ENCODE results near the gene TIA1. TPM values are rescaled to one million over a fixed set of nuclear protein-coding genes. Genes with fewer than 3 reads are reported as not detected.
"Not testable (repeated sequence)": the region's sequence is repeated elsewhere in the genome, so short reads cannot be mapped to it uniquely, and the experiment has no call there.

TIA1 gene
- polyA plus RNA-seq (2013) = 169 TPM

- H3K4me3 ChIP-seq (ENCODE audit: control insufficient read depth in 1 of 7, extremely low read depth in 1 of 7, insufficient read depth in 4 of 7, low read depth in 2 of 7, low read length in 6 of 7) = peak within 1 kb of the TSS; percentile 82 to 99 (median 97)
- no peaks in the 10 kb centered on the region for H3K27me3 ChIP-seq (replicated peaks in 2 of 5; ENCODE audit: control insufficient read depth in 4 of 5, insufficient read depth in 5 of 5, low read length in 4 of 5)
- WGBS (ENCODE audit: insufficient coverage) = 0% methylated on average over 42 of the region's 47 CpGs
- no peaks in the 10 kb centered on the region for H3K9me3 ChIP-seq (ENCODE audit: control extremely low read depth in 1 of 5, control insufficient read depth in 4 of 5, insufficient read depth in 2 of 5, low read depth in 1 of 5, low read length in 4 of 5)
- peak; percentile 98 to 99 (median 99) for DNase-seq
- CTCF ChIA-PET = no interaction called here
- no peaks in the 10 kb centered on the region for H3K36me3 ChIP-seq (ENCODE audit: control insufficient read depth in 4 of 4, insufficient read depth in 4 of 4, low read length in 3 of 4)
- H3K27ac ChIP-seq (ENCODE audit: insufficient read depth in 1 of 2, low read depth in 1 of 2, low read length in 2 of 2, poor library complexity in 1 of 2, severe bottlenecking in 2 of 2) = peak within 1 kb of the TSS; percentile 94 to 98
- POLR2A ChIA-PET = interaction anchor here (0.7 to 1.4 kb wide), 2 partner anchors 45 to 527 kb away, joined by 3 read pairs; partner anchors contain the start of gene SNRPG
- H3K4me1 ChIP-seq (ENCODE audit: control extremely low read depth in 1 of 4, control insufficient read depth in 4 of 4, insufficient read depth in 4 of 4, low read length in 3 of 4) = peaks cover 8 to 25% (median 21%) of the 10 kb centered on the region in 4 experiments
Measured at GRCh38 chr2:70248181-70248847, at the start of gene TIA1. Gene TIA1, minus strand, starts transcription at chr2:70248628. Its CDS starts 198 bp downstream, at chr2:70248430.

DNA sequence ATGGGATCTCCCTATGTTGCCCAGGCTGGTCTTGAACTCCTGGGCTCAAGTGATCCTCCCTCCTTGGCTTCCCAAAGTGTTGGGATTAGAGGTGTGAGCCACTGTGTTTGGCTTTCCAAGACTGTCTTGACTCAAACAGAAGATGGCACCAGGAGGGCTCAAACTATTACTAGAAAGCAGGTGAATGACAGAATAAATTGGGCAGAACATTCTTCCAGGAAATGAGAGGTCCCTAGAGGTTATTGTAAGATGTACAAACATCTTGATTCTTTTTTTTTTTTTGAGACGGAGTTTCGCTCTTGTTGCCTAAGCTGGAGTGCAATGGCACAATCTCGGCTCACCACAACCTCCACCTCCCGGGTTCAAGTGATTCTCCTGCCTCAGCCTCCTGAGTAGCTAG lies 49.4 kb upstream of the TIA1 start:
- CTCF ChIA-PET = interaction anchor here (0.9 kb wide), 1 partner anchor 42 kb away, joined by 3 read pairs; no protein-coding TSS in a partner anchor
- WGBS (ENCODE audit: insufficient coverage) = no CpG with 5 or more reads among the region's 4 CpGs
- H3K9me3 ChIP-seq (ENCODE audit: control extremely low read depth in 1 of 5, control insufficient read depth in 4 of 5, insufficient read depth in 2 of 5, low read depth in 1 of 5, low read length in 4 of 5); H3K27ac ChIP-seq (ENCODE audit: insufficient read depth in 1 of 2, low read depth in 1 of 2, low read length in 2 of 2, poor library complexity in 1 of 2, severe bottlenecking in 2 of 2); H3K27me3 ChIP-seq (replicated peaks in 2 of 5; ENCODE audit: control insufficient read depth in 4 of 5, insufficient read depth in 5 of 5, low read length in 4 of 5); POLR2A ChIA-PET; DNase-seq; H3K4me3 ChIP-seq (ENCODE audit: control insufficient read depth in 1 of 7, extremely low read depth in 1 of 7, insufficient read depth in 4 of 7, low read depth in 2 of 7, low read length in 6 of 7): not testable (repeated sequence)
- peaks cover 4 to 38% (median 21%) of the 10 kb centered on the region in 4 experiments for H3K36me3 ChIP-seq (ENCODE audit: control insufficient read depth in 4 of 4, insufficient read depth in 4 of 4, low read length in 3 of 4)
- peaks cover 2 to 20% (median 17%) of the 10 kb centered on the region in 4 experiments for H3K4me1 ChIP-seq (ENCODE audit: control extremely low read depth in 1 of 4, control insufficient read depth in 4 of 4, insufficient read depth in 4 of 4, low read length in 3 of 4)

DNA sequence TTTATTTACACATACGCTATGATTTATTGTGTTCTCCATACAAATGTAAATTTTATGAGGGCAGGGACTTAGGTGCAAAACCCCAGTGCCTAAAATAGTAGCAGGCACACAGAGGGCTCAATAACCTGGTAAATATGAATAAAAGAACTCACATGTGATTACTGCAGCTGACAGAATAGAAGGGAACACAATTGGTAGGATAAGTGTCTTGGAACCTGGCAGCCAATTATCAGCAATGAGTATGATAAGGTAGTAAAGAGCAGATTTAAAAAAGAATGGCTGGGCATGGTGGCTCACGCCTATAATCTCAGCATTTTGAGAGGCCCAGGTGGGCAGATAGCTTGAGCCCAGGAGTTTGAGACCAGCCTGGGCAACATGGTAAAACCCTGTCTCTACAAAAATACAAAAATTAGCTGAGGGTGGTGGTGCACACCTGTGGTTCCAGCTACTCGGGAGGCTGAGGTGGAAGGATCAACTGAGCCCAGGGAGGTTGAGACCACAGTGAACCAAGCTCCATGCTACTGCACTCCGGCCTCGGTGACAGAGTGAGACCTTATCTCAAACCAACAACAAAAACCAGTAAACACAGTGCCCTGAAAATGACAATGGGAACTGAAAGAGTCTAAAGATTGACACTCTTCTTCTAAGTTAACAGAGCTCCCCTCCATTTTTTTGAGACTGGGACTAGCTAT lies 35.2 kb upstream of the TIA1 start:
- Histone ChIP-seq H3K36me3 (ENCODE audit: control insufficient read depth in 4 of 4, insufficient read depth in 4 of 4, low read length in 3 of 4) (peaks cover 30 to 78% (median 54%) of the 10 kb centered on the region in 4 experiments), H3K27ac (ENCODE audit: insufficient read depth in 1 of 2, low read depth in 1 of 2, low read length in 2 of 2, poor library complexity in 1 of 2, severe bottlenecking in 2 of 2) (no peak overlapping the region), H3K4me1 (ENCODE audit: control extremely low read depth in 1 of 4, control insufficient read depth in 4 of 4, insufficient read depth in 4 of 4, low read length in 3 of 4) (no peaks in the 10 kb centered on the region), H3K4me3 (ENCODE audit: control insufficient read depth in 1 of 7, extremely low read depth in 1 of 7, insufficient read depth in 4 of 7, low read depth in 2 of 7, low read length in 6 of 7) (no peak overlapping the region), H3K27me3 (replicated peaks in 2 of 5; ENCODE audit: control insufficient read depth in 4 of 5, insufficient read depth in 5 of 5, low read length in 4 of 5) (no peaks in the 10 kb centered on the region), H3K9me3 (ENCODE audit: control extremely low read depth in 1 of 5, control insufficient read depth in 4 of 5, insufficient read depth in 2 of 5, low read depth in 1 of 5, low read length in 4 of 5) (no peaks in the 10 kb centered on the region)
- DNase-seq = no peak
- WGBS (ENCODE audit: insufficient coverage) = 100% methylated on average over 2 of the region's 5 CpGs
- POLR2A ChIA-PET = interaction anchor here (1.0 kb wide), 1 partner anchor 9 kb away, joined by 3 read pairs; no protein-coding TSS in a partner anchor
- CTCF ChIA-PET = interaction anchor here (0.7 to 1.6 kb wide), 5 partner anchors 10 to 370 kb away, joined by 3 to 7 read pairs (median 3); partner anchors contain the start of genes MXD1, PCYOX1 and SNRPG

DNA sequence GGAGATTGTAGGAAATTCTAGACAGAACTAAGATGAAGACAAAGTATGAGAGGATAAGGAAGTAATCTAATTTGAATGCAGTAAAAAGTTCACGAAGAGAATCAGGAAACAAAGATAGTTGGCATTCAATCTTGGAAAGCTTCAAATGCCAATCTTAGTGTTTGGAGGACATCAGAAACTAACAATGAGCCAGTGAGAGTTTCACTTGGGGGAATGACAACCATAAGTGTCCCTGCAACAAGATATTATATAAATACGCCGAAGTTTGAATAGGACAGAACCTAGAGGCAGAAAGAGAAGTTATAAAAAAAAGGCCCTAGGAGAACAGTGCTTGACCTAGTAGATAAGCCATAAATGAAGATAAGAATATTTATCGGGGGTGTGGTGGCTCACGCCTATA lies 34.0 kb upstream of the TIA1 start:
- ChIA-PET POLR2A (interaction anchor here (1.0 kb wide), 1 partner anchor 10 kb away, joined by 3 read pairs; no protein-coding TSS in a partner anchor), CTCF (interaction anchor here (0.7 to 1.5 kb wide), 4 partner anchors 12 to 368 kb away, joined by 3 read pairs; partner anchors contain the start of gene MXD1)
- Histone ChIP-seq H3K36me3 (ENCODE audit: control insufficient read depth in 4 of 4, insufficient read depth in 4 of 4, low read length in 3 of 4) (peaks cover 26 to 75% (median 48%) of the 10 kb centered on the region in 4 experiments), H3K27me3 (replicated peaks in 2 of 5; ENCODE audit: control insufficient read depth in 4 of 5, insufficient read depth in 5 of 5, low read length in 4 of 5) (no peaks in the 10 kb centered on the region), H3K9me3 (ENCODE audit: control extremely low read depth in 1 of 5, control insufficient read depth in 4 of 5, insufficient read depth in 2 of 5, low read depth in 1 of 5, low read length in 4 of 5) (no peaks in the 10 kb centered on the region), H3K4me1 (ENCODE audit: control extremely low read depth in 1 of 4, control insufficient read depth in 4 of 4, insufficient read depth in 4 of 4, low read length in 3 of 4) (no peaks in the 10 kb centered on the region), H3K4me3 (ENCODE audit: control insufficient read depth in 1 of 7, extremely low read depth in 1 of 7, insufficient read depth in 4 of 7, low read depth in 2 of 7, low read length in 6 of 7) (no peak overlapping the region), H3K27ac (ENCODE audit: insufficient read depth in 1 of 2, low read depth in 1 of 2, low read length in 2 of 2, poor library complexity in 1 of 2, severe bottlenecking in 2 of 2) (peak overlapping the region in 1 of 2 experiments; percentile 1)
- 98% methylated on average over 4 of the region's 5 CpGs for WGBS (ENCODE audit: insufficient coverage)
- no peak for DNase-seq

GRCh38 chr2:70280242-70280798 lies 31.9 kb upstream of the TIA1 start:
- Histone ChIP-seq H3K9me3 (ENCODE audit: control extremely low read depth in 1 of 5, control insufficient read depth in 4 of 5, insufficient read depth in 2 of 5, low read depth in 1 of 5, low read length in 4 of 5) (no peaks in the 10 kb centered on the region), H3K4me3 (ENCODE audit: control insufficient read depth in 1 of 7, extremely low read depth in 1 of 7, insufficient read depth in 4 of 7, low read depth in 2 of 7, low read length in 6 of 7) (no peak overlapping the region), H3K27ac (ENCODE audit: insufficient read depth in 1 of 2, low read depth in 1 of 2, low read length in 2 of 2, poor library complexity in 1 of 2, severe bottlenecking in 2 of 2) (peak overlapping the region in 1 of 2 experiments; percentile 0), H3K4me1 (ENCODE audit: control extremely low read depth in 1 of 4, control insufficient read depth in 4 of 4, insufficient read depth in 4 of 4, low read length in 3 of 4) (no peaks in the 10 kb centered on the region), H3K36me3 (ENCODE audit: control insufficient read depth in 4 of 4, insufficient read depth in 4 of 4, low read length in 3 of 4) (peaks cover 16 to 60% (median 45%) of the 10 kb centered on the region in 4 experiments), H3K27me3 (replicated peaks in 2 of 5; ENCODE audit: control insufficient read depth in 4 of 5, insufficient read depth in 5 of 5, low read length in 4 of 5) (no peaks in the 10 kb centered on the region)
- ChIA-PET CTCF (interaction anchor here (0.7 to 1.2 kb wide), 3 partner anchors 13 to 960 kb away, joined by 3 to 4 read pairs (median 4); partner anchors contain the start of genes PCYOX1 and SNRPG), POLR2A (no interaction called here)
- no peak for DNase-seq
- WGBS (ENCODE audit: insufficient coverage) = 100% methylated on average over 1 of the region's 2 CpGs

DNA sequence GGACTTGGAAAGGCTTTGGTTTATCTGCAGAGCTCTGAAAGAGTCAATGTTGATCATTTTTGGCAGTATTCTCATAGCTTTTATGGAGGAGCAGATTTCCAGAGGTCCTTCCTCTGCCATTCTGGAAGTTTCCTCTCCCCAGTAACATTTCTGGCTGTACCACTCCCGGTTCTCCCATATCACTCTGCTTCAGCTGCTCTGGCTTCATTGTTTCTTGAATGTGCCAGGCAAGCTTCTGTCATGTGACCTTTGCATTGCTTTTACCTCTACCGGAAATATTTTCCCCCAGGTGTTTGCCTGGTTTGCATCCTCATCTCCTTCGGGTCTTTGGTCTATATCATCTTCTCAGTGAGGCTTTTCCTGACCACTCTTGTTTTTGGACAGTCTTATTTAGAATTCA lies 21.9 kb upstream of the TIA1 start:
- Histone ChIP-seq H3K36me3 (ENCODE audit: control insufficient read depth in 4 of 4, insufficient read depth in 4 of 4, low read length in 3 of 4) (peaks cover 4 to 12% (median 10%) of the 10 kb centered on the region in 4 experiments), H3K4me1 (ENCODE audit: control extremely low read depth in 1 of 4, control insufficient read depth in 4 of 4, insufficient read depth in 4 of 4, low read length in 3 of 4) (no peaks in the 10 kb centered on the region), H3K27me3 (replicated peaks in 2 of 5; ENCODE audit: control insufficient read depth in 4 of 5, insufficient read depth in 5 of 5, low read length in 4 of 5) (no peaks in the 10 kb centered on the region), H3K9me3 (ENCODE audit: control extremely low read depth in 1 of 5, control insufficient read depth in 4 of 5, insufficient read depth in 2 of 5, low read depth in 1 of 5, low read length in 4 of 5) (no peaks in the 10 kb centered on the region), H3K4me3 (ENCODE audit: control insufficient read depth in 1 of 7, extremely low read depth in 1 of 7, insufficient read depth in 4 of 7, low read depth in 2 of 7, low read length in 6 of 7) (no peak overlapping the region), H3K27ac (ENCODE audit: insufficient read depth in 1 of 2, low read depth in 1 of 2, low read length in 2 of 2, poor library complexity in 1 of 2, severe bottlenecking in 2 of 2) (no peak overlapping the region)
- 87% methylated on average over 3 of the region's 3 CpGs for WGBS (ENCODE audit: insufficient coverage)
- DNase-seq = no peak
- ChIA-PET CTCF (interaction anchor here (1.3 kb wide), 1 partner anchor 13 kb away, joined by 3 read pairs; no protein-coding TSS in a partner anchor), POLR2A (no interaction called here)
